Daoy (cell line): Measurements from ENCODE around the gene PLK2. TPM values are rescaled to one million over a fixed set of nuclear protein-coding genes. Genes with fewer than 3 reads are reported as not detected.

Experiments
- DNase-seq: peaks from one replicate; pipeline ENCODE4 v3.0.0-alpha.2; 2015; ENCODE audit warnings: low read depth
- total RNA-seq: library from RNA; depleted of rRNA; stranded (reverse); fragments of >200 nt; shearing (Covaris generic); gene quantifications from 2 replicates; pipeline ENCODE4 v1.2.3, GENCODE V29; 2014

The PLK2 gene
- total RNA-seq, 1 experiment from 2014 or later, result 986 TPM

DNA sequence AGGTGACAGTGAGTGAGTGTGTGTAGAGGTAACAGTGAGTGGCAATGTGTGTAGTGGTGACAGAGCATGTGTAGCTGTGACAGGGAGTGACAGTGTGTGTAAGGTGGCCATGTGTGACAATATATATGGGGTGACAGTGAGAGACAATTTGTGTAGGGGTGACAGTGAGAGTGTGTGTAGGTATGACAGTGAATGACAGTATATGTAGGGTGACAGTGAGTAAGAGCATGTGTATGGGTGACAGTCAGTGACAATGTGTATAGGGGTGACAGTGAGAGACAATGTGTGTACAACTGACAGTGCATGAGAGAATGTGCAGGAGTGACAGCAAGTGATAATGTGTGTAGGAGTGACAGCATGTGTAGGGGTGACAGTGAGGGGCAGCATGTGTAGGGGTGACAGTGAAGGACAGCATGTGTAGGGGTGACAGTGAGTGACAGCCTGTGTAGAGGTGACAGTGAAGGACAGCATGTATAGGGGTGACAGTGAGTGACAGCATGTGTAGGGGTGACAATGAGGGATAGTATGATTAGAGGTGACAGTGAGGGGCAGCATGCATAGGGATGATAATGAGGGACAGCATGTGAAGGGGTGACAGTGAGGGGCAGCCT, 21.3 kb upstream of the PLK2 start:
- no peak for DNase-seq

DNA sequence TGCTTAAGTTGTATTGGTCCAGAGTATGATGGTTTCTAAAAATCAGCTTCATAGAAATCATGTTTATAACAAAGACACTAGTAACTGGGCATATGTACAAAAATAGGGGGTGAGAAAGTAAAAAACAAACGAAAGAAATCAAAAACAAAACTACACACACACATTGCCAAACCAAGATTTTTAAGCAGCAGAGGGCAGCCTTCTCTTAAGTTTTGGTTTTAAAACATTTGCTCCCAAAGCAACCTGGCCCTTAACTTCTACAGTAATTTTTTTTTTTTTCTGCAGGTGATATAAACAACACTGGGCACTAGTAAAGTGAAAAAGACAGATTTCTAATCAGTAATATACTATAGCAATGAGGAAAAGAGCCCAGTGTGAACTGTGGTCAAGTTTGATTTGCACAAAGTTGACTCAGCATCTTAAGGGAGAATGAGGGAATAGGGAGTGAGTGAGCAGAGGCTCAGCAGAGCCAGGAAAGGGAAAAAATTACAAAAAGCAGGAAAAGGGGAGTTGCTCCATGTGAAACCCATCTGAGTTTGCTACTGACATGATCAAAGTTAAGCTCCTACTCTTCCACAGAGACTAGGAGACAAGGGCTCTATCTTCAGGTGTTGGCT, 18.0 kb upstream of the PLK2 start:
- DNase-seq, result no peak

DNA sequence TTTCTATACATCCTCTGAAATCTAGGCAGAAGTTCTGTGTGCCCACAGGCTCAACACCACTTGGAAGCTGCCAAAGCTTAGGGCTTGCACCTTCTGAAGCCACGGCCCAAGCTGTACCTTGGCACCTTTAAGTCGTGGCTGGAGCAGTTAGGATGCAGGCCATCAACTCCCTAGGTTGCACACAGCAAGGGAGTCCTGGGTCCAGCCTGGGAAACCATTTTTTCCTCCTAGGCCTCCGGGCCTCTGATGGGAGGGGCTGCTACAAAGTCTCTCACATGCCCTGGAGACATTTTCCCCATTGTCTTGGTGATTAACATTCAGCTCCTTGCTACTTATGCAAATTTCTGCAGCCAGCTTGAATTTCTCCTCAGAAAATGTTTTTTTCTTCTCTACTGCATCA, 15.5 kb upstream of the PLK2 start:
- no peak for DNase-seq

DNA sequence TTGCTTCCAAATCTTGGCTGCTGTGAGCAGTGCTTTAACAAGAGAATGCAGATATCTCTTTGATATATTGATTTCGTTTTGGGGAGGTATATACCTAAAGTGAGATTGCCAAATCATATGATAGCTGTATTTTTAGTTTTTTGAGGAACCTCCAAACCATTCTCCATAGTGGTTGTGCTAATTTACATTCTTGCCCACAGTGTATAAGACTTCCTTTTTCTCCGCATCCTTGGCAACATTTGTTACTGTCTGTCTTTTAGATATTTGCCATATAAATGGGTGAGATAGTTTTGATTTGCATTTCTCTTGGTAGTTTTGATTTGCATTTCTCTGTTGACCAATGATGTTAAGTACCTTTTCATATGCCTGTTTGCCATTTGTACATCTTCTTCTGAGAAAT, 10.0 kb upstream of the PLK2 start:
- DNase-seq, result no peak

DNA sequence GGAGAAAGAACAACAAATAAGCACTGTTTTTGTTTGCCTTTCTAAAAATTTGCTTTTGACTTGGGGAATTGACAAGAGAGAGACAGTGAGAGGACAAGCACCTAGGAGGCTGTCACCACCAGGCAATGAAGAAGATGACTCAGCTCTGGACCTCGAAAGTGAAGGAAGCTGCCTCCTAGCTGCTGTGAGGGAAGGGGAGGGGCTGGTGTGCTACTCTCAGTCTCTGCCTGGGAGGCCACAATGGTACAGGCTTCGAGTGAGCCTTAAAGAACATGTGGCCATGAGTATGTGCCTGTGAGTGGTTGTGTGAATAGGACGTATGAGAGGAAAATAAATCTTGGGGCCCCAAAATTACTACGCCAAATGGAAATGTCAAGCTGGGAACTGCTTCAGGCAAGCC, 7.1 kb upstream of the PLK2 start:
- DNase-seq, result peak; percentile 76

DNA sequence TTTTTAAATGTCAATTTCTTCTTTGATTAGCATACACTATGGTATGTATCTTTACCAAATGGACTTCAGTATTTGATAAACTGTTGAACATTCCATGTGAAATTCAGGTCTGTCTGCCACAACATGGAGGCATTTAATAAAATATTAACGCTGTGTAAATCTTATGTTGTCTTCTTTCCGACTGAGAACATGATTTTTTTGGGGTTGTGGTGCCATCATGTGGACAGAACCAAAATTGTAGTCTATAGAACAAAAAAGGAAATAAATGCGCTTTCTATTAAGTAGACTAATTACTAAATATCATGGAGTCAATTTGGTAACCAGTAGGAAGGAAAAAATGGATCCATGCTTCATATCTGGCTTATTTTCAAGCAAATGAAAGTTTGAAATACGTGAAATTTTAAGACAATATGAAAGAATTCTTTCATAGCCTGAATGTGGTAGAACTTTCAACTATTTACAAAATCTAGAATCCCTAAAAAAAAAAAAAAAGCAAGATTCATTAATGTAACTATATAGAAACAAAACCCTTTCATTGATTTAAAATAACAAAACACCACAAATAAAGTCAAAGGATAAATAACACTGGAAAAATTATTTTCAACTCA, 2.8 kb upstream of the PLK2 start:
- peak; percentile 54 for DNase-seq

DNA sequence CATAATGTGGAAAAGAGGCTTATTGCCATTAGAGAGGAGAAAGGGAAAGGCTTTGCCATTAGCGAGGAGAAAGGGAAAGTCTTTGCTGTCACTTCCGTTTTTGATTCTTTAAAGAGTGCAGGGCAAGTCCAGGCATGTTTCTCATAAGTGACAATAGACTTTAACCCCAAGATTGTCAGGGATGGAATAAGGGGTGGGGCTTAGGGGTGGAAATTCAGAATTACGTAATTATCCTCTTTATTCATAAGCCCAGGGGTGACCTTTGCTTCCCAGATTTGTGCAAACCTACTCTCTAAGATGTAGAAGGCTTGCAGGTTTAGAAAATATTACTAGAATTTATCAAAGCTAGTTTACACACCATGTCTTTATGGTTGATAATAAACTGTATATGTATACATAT, 2.3 kb upstream of the PLK2 start:
- DNase-seq, result no peak

DNA sequence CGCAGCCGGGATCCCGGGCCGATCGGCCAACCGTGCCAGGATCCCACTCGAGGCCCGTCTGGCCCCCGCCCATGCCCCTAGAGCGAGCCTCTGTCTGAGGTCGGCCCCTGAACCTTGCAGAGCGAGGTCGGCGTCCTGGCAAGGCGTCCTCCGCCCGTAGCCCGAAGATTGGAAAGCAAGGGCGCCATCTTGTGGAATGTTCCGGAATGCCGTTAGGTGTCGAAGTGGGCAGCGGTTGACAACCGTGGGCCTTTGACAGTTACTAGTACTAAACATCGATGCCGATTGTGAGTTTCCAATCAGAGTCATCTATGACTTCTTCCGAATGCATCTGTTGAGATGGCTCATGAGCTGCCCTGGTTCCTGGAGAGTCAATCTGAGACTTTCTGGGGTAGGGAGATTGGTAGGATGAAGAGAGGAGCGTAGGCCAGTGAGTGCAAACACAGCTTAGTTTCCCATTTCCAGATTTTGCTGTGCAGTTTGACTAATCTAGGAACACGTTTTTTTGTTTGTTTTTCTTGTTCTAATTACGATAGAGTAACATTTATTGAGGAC, 923 bp upstream of the PLK2 start:
- peak; percentile 93 for DNase-seq

DNA sequence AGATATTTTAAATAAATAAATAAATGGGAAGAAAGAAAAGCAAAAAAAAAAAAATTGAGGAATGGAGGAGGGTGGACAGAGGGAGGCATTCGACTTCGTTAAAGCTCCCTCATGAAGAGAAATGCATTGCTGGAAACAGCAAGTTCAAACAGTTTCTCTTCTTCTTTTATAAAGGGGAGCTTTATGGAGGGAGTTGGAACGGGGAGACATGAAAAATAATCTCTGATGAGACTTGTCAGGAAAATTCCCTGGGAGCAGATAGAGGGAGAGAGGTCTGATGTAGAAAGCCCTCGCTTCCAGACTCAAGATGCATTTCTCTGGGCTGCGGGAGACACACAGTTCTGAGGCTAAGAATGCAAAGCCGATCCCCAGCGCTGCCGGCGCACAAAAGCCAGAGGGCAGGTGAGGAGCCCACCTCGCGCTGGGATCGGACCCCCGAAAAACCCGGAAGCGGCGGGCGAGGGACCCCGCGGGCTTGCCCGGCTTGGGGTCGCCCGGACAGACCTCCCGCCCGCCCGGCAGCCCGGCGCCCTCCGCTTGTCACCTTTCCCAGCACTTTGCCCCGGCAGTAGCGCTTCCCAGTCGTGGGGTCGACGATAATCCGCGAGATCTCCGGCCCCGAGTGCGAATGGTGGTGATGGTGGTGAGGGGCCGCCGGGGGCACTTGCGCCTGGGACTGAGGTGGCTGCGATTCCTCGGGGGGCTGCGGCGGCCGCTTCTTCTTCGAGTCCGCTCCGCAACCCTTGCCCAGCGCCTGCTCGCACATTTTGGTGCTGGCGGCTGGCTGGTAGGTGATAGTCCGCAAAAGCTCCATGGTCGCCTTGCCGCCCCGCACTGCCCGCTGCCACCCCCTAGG, 512 bp downstream of the PLK2 start:
- peak; percentile 53 for DNase-seq

DNA sequence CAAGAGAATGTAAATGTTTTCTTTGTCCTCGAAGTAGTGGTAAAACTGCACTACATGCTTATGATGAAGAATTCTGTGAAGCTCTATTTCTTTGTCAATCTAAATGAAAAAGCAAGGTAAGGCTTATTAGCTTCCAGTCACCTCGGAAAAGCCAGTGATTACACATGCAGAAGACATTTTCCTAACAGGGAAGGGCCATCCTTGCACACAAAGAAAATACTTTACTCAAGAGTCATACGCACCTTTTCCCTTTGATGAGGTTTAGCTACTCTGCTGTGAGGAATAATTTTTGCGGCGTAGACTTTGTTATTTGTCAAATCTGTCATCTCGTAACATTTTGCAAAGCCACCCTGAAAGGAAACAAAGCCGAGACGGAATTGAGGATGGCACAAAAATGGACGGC, 1.1 kb downstream of the PLK2 start:
- DNase-seq, result no peak

DNA sequence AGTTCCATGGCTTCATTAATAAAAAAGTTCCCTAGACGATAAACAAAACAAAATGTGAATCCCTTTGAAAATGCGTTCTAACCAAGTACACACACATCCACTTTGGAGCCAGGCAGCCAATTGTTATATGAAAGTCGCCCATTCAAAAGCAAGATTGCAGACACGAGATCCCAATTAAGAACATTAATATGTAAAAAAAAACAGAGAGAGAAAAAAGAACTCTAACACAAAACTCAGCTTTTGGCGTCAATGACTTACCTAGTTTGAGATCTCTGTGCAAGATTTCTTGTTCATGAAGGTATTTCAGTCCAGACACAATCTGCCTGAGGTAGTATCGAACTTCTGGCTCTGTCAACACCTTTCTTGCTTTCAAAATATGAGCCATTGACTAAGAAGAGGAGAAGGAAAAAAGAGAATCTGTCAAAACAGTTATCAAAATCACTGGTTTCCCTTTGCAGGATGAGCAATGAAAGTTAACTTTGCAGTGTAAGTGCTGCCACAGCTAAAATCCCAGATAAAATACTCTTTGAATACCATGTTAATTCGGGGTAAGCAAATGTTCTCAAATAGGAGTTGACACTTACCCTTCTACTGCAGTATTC, 1.6 kb downstream of the PLK2 start:
- DNase-seq, result no peak

DNA sequence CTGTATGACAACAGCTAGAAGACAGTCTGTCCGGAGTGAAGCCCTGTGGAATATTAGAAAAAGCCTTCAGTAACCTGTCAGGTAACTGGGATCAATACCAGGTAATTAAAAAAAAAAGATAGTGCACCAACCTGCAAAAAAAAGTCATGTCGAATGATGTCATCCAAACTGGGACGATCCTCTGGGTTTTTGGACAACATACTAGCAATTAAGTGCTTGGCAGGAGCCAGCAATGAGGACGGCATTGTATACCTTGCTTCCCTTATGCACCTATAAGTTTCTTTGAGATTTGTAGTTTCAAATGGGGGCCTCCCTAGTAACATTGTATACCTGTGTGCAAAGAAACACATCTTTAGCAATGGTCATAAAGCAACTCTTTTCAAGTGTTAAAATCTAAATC, 2.8 kb downstream of the PLK2 start:
- peak; percentile 18 for DNase-seq

DNA sequence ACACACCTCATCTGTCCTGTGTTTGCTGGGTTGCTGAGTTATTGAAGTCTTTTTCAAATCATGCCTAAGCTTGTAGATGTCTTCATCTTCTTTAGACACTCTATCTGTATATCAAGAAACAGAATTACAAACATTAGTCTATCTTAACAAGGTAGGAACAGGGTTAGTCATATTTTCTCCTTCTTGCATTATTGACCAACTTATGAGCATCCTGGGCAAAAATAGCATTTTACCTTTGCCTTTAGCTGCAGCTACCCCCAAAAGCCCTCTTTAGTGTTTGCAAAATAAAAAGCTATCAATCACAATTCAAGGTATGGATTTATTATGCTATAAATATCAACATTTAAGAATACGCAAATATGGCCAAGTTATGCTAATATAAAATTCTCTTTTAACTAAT, 3.4 kb downstream of the PLK2 start:
- DNase-seq, result no peak

DNA sequence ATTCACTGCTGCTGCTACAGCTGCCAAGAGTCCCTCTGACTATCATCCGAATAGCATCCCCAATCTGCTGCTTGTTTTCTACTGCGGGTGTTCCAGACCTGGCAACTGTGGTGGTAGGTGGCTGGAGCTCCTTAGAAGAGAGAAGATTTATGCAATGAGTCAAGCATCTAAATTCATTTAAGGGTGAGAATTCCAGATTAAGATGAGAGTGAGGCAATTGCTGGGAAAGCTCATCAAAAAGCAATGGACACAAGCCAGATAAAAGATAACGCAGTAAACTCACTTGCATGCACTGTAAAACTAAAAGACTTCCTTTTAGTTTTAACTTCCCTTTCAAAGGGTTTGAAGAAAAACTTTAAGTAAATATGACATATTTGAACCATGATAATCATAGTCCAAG, 3.9 kb downstream of the PLK2 start:
- DNase-seq, result no peak

DNA sequence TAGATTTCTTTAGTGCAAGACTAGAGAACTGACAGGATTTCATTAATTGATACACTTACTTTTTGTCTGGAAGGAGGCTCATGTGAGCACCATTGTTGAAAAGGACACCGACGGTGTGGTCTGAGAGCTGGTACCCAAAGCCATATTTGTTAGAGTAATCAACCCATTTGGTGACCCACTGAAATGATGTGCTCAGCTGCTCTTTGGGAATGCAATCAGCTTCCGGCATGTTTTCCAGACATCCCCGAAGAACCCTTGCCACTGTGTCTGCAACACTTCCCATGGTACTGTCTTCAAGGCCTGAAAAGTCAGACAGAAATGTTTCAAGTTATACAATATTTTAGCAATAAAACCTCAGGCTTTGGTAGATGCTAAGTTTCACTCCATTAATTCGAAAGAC, 4.4 kb downstream of the PLK2 start:
- peak; percentile 24 for DNase-seq

DNA sequence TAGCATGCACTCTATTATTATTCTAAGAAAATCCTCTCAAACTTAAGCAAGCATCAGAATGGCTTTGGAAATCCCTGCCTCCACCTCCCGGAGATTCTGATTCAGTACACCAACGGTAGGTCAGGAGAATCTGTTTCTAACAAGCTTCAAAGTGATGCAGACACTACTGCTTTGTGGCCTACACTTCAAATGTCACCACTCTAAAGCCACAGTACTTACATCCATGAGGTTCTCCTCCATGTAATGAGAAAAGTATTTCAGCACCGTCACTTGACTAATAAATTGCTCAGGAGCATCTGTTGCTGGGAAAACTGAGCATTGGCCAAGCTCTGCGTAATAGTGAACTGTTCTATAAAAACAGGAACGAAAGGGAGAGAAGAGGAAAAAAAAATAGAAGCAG, 4.8 kb downstream of the PLK2 start:
- no peak for DNase-seq

DNA sequence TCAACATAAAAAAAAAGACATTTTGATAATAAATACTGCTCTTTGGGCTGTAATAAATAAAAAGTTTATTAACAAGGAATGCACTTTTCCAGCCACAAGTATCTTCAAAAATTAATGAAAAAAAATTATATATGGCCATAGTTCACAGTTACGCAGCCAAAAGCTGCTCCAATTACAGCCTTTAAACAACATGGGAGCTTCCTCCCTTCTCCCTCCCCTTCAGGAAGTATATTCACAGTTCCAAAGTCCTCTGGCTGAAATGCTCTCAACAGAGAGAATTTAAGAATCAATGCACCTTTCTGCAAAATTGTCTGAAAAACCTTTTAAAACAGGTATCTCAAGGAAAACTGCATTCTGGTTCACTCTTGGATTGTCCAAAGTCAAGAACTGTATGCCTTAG, 5.9 kb downstream of the PLK2 start:
- DNase-seq, result no peak

DNA sequence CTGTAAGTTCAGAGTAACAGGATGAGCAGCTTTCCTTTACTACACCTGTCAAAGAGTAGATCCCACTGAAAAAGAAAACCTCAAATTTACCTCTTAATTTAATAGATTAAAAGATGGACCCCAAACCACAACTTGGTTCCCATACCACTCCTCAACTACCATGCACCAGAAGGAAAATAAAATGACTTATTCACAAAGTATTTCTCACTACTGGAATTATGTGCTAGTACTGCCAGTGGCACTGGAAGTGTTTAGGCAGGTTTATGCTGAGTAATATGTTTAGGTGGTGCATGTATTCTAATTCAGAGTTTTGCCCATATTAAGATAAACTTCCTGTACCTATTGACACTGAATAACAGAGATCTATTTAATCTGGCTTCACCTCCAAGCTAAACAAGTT, 6.6 kb downstream of the PLK2 start:
- DNase-seq, result no peak

DNA sequence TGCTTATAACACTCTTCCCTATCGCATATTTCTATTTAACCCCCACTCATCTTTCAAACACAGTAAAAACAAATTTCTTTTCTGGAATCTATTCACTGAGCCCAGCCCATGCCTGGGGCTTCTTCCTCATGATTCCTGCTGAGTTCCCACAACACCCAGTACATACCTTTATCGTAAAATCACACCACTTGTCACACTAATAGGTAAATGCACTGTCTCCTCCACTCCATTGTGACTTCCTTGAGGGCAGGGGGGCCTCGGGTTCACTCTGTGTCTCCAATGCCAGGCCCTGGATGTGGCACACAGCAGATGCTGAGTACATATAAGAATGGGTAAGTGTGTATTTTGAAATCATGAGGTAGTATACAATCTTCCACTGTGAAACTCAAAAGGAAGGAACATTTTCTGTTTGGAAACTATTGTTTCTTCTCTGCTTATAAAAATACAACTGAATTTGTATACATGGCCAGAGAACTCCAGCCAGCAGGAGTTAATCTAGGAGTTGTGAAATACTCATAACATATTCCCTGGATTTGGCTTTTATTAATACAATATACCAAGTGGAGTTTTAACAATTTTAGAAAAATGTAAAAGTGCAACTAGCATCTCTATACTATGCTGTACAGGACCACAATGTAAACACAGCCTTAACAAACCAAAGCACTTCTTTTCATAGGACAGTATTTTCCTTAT, 7.2 kb downstream of the PLK2 start:
- DNase-seq, result peak; percentile 63

DNA sequence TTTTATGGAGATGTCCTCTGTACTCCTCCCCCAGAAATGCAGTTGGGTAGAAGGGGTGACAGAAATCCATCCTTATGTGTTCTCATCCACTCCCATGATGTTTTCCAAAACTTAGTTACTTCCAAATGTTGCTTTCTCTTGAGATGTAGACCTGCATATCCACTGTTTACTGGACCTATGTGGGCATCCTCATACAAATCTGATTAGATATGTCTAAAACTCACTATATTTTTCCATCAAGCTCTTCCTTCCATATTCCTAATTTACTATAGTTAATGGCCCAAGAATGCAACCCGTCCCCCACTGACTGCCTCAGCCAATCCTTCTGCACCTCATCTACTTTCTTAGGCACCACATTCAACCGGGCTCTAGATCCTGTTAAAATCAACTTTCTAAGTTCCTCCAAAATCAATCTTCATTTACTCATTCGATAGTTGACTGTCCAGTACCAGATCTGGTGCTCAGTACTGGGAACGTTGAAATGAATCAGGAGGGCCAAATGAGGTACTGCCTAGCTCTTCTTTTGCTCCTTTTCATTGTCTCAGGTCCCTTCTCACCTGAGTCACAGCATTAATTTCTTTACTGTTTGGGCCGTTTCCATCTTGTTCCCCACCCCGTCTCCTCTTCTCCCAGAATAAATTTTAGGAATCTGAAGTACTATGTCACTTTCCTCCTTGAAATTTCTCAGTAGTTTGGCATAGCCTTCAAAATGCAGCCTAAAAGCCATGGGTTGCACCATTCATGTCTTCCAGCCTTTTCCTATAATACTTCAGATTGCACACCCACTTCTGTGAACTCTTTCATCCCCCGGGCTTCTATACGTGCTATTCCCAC, 7.9 kb downstream of the PLK2 start:
- DNase-seq, result peak; percentile 41
